Measurements from ENCODE around the gene SLC25A27.

- TF ChIP-seq EZH2phosphoT487 (IDR thresholded peaks at IDR 0.05; ENCODE audit: low read length), result no peak
- TF ChIP-seq, protein P1, sequence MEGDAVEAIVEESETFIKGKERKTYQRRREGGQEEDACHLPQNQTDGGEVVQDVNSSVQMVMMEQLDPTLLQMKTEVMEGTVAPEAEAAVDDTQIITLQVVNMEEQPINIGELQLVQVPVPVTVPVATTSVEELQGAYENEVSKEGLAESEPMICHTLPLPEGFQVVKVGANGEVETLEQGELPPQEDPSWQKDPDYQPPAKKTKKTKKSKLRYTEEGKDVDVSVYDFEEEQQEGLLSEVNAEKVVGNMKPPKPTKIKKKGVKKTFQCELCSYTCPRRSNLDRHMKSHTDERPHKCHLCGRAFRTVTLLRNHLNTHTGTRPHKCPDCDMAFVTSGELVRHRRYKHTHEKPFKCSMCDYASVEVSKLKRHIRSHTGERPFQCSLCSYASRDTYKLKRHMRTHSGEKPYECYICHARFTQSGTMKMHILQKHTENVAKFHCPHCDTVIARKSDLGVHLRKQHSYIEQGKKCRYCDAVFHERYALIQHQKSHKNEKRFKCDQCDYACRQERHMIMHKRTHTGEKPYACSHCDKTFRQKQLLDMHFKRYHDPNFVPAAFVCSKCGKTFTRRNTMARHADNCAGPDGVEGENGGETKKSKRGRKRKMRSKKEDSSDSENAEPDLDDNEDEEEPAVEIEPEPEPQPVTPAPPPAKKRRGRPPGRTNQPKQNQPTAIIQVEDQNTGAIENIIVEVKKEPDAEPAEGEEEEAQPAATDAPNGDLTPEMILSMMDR (IDR thresholded peaks at IDR 0.05; ENCODE audit: low read length), result no peak
Measured at GRCh38 chr6:46688117-46688965, 35.6 kb downstream of the SLC25A27 start.

Data from MM.1S (cell line).